GM12875 (cell line): ENCODE measurements around the gene COL13A1.

Experiments
- H3K4me3 ChIP-seq: one replicate; pipeline ENCODE4 v1.5.1; 2011; ENCODE audit warnings: low read depth, low read length, control low read depth
- TF ChIP-seq, protein P1 (sequence below): IDR thresholded peaks from 2 replicates; pipeline ENCODE4 v1.5.1; 2011; ENCODE audit warnings: low read depth, mild to moderate bottlenecking, control low read depth, inconsistent platforms, low read length, moderate library complexity, borderline replicate concordance; ENCODE audit not compliant: insufficient read depth

The COL13A1 gene

DNA sequence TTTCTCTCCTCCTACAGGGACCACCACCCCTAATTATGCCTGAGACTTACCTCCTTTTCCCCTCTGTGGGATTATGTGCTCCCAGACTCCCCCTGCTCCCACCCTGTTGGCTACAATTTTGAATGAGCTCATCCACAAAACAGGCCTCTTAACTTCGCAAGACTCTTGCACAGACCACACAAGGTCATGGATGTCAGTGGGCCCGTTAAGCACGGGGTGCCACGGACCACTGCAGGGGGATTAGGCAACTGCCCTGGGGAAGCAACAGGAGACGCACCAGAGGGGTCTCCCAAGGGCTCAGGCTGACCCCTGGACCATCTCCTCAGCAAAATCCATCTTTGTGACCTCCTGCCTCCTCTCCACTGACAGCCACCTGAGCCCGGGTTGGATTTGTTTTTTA is 42.1 kb upstream of the COL13A1 start:
- no peak overlapping the region for H3K4me3 ChIP-seq
- TF ChIP-seq, protein P1, sequence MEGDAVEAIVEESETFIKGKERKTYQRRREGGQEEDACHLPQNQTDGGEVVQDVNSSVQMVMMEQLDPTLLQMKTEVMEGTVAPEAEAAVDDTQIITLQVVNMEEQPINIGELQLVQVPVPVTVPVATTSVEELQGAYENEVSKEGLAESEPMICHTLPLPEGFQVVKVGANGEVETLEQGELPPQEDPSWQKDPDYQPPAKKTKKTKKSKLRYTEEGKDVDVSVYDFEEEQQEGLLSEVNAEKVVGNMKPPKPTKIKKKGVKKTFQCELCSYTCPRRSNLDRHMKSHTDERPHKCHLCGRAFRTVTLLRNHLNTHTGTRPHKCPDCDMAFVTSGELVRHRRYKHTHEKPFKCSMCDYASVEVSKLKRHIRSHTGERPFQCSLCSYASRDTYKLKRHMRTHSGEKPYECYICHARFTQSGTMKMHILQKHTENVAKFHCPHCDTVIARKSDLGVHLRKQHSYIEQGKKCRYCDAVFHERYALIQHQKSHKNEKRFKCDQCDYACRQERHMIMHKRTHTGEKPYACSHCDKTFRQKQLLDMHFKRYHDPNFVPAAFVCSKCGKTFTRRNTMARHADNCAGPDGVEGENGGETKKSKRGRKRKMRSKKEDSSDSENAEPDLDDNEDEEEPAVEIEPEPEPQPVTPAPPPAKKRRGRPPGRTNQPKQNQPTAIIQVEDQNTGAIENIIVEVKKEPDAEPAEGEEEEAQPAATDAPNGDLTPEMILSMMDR = no peak

DNA sequence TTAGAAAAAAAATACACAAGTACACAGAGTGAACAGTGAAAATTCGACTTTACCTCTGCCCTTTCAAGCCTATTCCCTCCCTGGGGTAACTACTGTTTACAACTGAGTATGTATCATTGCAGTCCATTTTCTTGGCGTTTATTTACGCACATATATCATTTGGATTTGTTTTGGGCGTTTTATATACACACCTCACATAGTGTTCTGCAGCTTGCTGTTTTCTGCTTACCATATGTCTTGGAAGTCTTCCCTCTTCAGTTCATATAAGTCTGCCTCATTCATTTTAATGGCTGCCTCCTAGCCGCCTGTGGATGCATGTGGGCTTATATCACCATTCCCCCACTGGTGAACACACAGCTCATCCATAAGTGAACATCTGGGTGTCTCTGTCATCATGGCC is 41.6 kb upstream of the COL13A1 start:
- no peak overlapping the region for H3K4me3 ChIP-seq
- TF ChIP-seq, protein P1 = no peak

DNA sequence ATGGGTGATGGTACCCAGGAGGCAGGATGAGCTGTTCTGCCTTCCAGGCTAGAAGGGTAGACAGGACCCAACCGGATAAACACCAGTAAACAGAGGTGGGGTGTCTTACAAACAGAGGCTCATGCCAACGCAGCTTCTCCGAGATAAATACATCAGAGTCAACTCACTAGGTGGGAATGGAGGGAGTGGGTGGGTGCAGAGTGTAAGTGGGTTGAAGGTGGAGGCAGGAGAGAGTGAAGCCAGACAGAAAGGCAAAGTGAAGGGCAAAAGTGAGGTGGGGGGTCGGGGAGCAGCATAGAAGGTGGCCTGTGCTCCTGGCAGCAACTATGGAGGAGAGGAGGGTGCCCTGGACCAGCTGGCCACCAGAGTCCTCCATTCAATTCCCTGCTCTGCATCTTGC is 40.4 kb upstream of the COL13A1 start:
- no peak overlapping the region for H3K4me3 ChIP-seq
- TF ChIP-seq, protein P1 = no peak

DNA sequence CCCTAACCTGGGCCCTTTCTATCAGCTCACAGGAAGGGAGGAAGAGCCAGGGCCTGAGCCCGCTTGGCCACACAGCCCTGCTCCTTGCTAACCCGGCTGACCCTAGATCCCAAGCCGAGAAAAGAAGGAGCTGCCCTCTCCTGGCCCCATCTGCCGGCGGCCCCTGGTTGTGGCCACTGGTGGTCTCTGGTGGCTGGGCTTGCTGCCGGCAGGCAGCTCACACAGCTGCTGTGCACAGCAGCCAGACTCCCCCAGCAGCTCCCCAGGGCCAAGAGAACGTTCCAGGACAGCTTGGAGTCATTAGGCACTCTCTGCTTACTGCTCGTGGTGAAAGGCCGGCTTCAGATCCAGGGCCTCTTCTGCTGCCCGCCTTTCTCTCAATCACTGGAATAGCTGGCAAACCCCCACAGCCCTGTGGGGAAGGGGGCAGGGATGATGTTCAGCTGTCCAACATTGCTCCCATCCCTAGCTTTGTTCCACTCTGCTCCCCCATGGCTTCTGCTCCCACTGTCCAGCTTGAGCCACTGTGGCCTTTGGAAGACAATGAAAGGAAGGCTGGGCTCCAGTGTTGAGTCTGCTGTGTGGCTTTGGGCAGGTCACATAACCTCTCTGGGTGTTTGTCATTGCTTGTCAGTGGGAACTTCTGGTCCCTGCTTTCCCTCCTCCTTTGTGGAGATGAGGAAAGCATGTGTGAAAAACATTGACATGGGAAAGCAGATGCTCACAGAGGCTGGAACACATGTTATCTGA is 35.4 kb upstream of the COL13A1 start:
- H3K4me3 ChIP-seq = no peak overlapping the region
- TF ChIP-seq, protein P1 = no peak

DNA sequence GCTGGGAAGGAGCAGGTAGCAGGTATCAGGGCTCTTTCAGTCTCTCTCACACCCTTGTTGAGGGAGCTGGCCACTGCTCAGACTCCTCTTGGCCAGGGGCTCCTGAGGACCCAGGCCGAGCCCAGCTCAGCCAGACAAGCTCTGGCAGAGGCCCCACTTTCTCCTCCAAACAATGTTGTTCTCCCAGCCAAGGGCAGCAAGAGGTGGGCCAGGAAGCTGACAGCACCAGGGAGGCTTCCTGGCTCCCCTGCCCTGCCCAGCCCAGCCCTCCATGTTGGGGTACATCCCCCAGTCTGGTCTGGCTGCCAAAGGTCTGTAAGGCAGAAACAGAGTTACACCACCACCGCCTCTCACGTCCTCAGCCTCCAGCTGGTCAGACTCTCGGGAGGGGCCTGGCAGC is 33.9 kb upstream of the COL13A1 start:
- TF ChIP-seq, protein P1 = no peak
- no peak overlapping the region for H3K4me3 ChIP-seq

DNA sequence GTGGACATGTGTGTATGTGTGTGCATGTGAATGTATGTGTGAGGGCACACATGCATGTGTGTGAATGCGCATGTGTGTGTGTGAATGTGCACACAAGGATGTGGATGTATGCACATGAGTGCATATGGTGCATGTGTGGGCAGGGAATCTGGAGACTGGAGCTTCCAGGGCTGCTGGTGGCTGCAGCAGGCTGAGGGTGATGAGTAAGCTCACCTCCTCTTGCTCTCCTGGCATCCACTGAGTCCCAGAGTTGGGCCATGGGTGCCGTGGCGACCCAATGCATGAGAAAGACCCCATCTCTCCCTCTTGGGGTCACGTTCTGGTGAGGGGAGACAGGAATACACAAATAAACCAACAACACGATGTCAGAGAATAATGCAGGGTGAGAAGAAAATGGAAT is 33.3 kb upstream of the COL13A1 start:
- TF ChIP-seq, protein P1 = no peak
- no peak overlapping the region for H3K4me3 ChIP-seq

DNA sequence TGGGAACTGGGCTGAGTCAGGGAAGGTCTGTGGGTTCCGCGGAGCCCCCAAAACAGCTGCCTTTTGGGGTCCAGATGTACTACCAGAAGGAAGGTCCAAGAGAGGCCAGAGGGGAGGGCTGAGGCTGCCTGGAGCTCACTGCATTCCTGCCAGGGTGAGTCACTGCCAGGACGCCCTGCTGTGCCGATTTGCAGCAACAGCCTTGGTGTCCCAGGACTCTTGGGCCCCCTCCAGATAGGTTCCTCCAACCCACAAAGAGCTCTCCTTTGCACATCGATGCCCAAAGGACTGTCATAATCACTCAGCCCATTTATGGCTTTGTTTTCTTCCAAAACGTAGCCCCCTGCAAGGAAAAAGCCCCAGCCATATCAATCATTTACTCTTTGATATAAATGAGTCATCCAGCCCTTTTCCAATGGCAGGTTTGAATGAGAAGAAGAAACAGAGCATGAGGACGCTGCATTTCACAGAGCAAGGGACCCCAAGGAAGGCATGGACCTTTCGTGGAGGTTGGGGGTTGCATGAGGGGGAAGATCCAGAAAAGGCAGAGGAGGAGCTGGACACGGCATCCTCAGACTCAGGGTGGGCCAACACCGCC is 32.2 kb upstream of the COL13A1 start:
- TF ChIP-seq, protein P1 = no peak
- H3K4me3 ChIP-seq = no peak overlapping the region
